Memory B cell (primary cell): ENCODE data around the gene PLXNB1.
"Not testable (repeated sequence)": the region's sequence is repeated elsewhere in the genome, so short reads cannot be mapped to it uniquely, and the experiment has no call there.

Experiments used
- ATAC-seq: fragments of 150-1000 bp; cut with Tn5 transposase; 2 replicates; pipeline ENCODE4 v1.10.0; 2021; ENCODE audit warnings: low read depth, mild to moderate bottlenecking, moderate library complexity
- DNase-seq, 2 donors: peaks; one replicate each; pipeline ENCODE4 v3.0.0; 2022; ENCODE audit warnings: low spot score in 2 of 2
- H3K27ac Mint-ChIP-seq: one replicate; pipeline ENCODE4 v1.8.0; 2022; ENCODE audit warnings: mild to moderate bottlenecking, moderate library complexity, mixed read lengths
- H3K27me3 Mint-ChIP-seq: one replicate; pipeline ENCODE4 v1.8.0; 2022; ENCODE audit warnings: mixed read lengths
- H3K36me3 Mint-ChIP-seq: one replicate; pipeline ENCODE4 v1.8.0; 2022; ENCODE audit warnings: mild to moderate bottlenecking, mixed read lengths
- H3K4me1 Mint-ChIP-seq: one replicate; pipeline ENCODE4 v1.8.0; 2022; ENCODE audit warnings: mixed read lengths
- H3K4me3 Mint-ChIP-seq: one replicate; pipeline ENCODE4 v1.8.0; 2022; ENCODE audit warnings: mild to moderate bottlenecking, moderate library complexity, mixed read lengths
- H3K9me3 Mint-ChIP-seq: one replicate; pipeline ENCODE4 v1.8.0; 2022; ENCODE audit warnings: mixed read lengths

The PLXNB1 gene, protein sequence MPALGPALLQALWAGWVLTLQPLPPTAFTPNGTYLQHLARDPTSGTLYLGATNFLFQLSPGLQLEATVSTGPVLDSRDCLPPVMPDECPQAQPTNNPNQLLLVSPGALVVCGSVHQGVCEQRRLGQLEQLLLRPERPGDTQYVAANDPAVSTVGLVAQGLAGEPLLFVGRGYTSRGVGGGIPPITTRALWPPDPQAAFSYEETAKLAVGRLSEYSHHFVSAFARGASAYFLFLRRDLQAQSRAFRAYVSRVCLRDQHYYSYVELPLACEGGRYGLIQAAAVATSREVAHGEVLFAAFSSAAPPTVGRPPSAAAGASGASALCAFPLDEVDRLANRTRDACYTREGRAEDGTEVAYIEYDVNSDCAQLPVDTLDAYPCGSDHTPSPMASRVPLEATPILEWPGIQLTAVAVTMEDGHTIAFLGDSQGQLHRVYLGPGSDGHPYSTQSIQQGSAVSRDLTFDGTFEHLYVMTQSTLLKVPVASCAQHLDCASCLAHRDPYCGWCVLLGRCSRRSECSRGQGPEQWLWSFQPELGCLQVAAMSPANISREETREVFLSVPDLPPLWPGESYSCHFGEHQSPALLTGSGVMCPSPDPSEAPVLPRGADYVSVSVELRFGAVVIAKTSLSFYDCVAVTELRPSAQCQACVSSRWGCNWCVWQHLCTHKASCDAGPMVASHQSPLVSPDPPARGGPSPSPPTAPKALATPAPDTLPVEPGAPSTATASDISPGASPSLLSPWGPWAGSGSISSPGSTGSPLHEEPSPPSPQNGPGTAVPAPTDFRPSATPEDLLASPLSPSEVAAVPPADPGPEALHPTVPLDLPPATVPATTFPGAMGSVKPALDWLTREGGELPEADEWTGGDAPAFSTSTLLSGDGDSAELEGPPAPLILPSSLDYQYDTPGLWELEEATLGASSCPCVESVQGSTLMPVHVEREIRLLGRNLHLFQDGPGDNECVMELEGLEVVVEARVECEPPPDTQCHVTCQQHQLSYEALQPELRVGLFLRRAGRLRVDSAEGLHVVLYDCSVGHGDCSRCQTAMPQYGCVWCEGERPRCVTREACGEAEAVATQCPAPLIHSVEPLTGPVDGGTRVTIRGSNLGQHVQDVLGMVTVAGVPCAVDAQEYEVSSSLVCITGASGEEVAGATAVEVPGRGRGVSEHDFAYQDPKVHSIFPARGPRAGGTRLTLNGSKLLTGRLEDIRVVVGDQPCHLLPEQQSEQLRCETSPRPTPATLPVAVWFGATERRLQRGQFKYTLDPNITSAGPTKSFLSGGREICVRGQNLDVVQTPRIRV (N-terminal part only)

DNA sequence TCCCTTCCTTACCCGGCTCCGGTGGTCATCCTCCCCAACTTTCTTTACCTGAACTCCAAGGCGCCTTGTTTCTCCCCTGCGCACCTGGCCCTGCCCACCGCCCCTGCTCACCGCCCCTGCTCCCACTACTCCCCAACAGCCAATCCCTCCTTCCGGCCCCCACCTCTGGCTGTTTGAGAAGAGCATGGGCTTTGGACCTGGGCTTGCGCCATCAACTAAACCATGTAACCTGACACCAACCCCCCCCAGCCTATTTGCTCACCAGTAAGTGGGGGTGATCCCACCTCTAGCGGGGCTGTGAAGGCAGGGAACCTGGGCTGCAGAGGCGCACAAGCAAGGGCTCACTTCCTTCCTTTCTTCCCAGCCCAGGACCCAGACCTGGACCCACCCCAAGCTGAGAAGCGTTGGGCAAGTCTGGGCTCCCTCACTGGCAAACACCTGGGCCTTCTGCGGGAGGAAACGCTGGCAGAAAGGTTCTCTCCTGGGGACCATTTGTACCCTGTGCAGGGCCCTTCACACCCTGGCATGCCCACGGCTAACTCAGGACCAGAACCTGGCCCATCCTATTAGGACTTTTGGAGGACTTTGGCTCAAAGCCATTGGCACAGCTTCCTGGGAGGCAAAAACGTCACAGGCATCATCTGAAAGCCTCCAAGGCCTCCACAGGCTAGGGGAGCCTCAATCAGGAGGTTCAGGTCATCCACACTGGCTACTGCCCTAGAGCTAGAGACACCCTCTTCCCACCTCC is at the start of gene PLXNB1:
Gene PLXNB1 (minus strand): TSS at position 127 of the 748 bp plus-strand sequence. CDS start 5,475 bp downstream, outside the sequence.
- Mint-ChIP-seq H3K27ac (peak within 1 kb of the TSS; percentile 67), H3K4me1 (peaks cover 4% of the 10 kb centered on the region)

DNA sequence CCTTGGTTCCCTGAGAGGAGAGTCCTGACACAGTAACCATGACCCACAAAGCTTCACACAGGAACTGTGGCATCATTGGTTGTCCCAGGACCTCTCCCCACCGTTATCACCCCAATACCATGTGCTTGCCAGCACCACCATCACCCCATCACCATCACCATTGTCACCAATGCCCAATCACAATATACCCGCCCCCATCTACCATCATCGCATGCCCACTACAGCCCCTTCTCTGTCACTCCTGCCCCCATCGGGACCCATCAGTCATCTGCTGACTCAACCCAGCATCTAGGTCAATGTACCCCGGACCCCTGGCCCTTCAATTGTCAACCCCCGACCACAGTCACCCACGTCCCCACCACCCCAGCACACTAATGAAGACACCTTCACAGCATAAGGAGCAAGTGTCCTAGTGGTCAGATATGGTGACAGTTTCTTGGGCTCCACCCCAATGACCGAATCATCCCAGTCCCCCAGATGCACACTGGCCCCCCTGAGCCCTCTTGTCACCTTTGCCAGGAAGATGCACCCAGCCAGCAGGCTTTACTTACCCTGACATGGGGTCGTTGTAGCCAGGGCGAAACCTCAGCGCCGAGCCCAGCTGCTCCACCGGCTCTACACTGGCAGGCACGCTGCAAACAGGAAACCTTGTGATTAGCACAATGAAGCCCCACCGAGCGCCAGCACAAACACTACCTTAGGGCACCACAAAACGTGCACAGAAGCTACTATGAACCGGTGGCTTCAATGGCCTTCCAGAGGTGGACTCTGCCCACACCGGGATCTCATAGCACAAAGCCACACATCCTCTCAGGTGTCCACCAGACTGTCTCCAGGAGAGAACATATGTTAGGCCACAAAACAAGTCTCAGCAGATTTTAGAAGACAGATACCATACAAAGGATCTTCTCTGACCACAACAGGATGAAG is 49.0 kb upstream of the PLXNB1 start:
- peak; percentile 94 for ATAC-seq

More for the DNA sequence above, at the start of gene PLXNB1:
- DNase-seq (no peak), ATAC-seq (no peak)
- Mint-ChIP-seq H3K9me3 (no peaks in the 10 kb centered on the region), H3K27me3 (peaks cover 10% of the 10 kb centered on the region), H3K4me3 (peak within 1 kb of the TSS; percentile 90), H3K36me3 (peaks cover 4% of the 10 kb centered on the region)

DNA sequence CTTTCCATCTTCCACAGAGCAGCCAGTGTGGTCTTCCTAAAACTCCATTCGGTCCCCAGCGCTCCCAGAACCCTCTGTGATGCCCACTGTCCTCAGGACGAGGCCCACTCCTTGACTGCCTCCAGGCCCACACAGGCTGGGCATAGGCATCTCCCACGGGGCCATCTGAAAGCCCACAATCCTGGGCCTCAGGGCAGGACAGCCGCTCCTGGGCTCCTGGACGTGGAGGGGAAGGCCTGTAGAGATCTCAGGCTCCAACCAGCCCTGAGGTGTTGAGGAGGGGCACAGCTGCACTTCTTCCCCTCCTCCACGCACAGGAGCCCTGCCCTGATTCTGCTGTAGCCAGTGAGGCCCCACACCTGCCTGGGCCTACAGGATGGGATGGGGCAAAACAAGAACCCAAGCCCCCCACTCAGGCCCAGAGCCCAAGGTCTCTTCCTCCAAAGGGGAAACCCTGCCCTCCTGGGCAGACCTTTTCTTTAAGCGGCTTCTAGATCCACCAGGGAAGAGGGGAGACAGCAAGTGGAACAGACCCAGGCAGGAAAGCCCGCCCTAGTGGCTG is 48.2 kb upstream of the PLXNB1 start:
- Mint-ChIP-seq H3K9me3 (no peaks in the 10 kb centered on the region), H3K4me1 (peaks cover 26% of the 10 kb centered on the region), H3K36me3 (no peaks in the 10 kb centered on the region), H3K27ac (peak overlapping the region; percentile 89), H3K4me3 (peak overlapping the region; percentile 64), H3K27me3 (no peaks in the 10 kb centered on the region)
- no peak for ATAC-seq
- DNase-seq: no peak

More for the DNA sequence above, 49.0 kb upstream of the PLXNB1 start:
- H3K27ac Mint-ChIP-seq: peak overlapping the region; percentile 89
- DNase-seq: no peak
- peaks cover 21% of the 10 kb centered on the region for H3K4me1 Mint-ChIP-seq
- H3K27me3 Mint-ChIP-seq: no peaks in the 10 kb centered on the region
- H3K9me3 Mint-ChIP-seq: no peaks in the 10 kb centered on the region
- peak overlapping the region; percentile 64 for H3K4me3 Mint-ChIP-seq
- no peaks in the 10 kb centered on the region for H3K36me3 Mint-ChIP-seq

DNA sequence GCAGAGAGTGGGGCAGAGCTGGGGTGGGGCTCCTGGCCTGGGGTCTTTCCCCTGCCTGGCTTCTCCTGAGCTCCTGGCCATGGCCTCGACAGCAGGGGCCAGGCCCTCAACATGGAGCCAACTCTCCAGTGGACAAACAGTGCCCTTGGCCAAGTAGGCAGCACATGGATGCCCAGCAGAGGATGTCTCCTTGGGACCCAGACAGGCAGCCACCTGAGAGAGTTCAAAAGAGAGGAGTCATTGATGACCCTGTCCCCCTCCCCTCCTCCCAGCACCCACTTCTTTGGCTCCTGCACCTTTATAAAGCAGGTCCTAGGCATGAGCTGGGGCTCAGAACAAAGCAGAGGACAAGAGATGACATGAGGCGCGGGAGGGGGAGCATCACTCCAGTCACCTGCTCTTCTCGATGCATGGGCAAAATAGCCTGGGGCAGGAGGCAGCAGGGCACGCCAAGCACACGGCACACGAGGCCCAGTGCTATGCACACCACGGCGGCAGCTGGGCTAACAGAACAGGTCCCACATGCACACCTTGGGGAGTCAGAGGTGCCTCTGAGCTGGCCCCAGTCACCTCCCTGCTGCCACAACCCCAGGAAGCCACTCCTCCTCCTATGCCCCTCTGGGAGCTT is 46.7 kb upstream of the PLXNB1 start:
- no peaks in the 10 kb centered on the region for H3K9me3 Mint-ChIP-seq
- no peaks in the 10 kb centered on the region for H3K36me3 Mint-ChIP-seq
- peak overlapping the region; percentile 35 for H3K27ac Mint-ChIP-seq
- no peak overlapping the region for H3K4me3 Mint-ChIP-seq
- DNase-seq (no peak), ATAC-seq (no peak)
- peaks cover 29% of the 10 kb centered on the region for H3K4me1 Mint-ChIP-seq
- H3K27me3 Mint-ChIP-seq: no peaks in the 10 kb centered on the region

DNA sequence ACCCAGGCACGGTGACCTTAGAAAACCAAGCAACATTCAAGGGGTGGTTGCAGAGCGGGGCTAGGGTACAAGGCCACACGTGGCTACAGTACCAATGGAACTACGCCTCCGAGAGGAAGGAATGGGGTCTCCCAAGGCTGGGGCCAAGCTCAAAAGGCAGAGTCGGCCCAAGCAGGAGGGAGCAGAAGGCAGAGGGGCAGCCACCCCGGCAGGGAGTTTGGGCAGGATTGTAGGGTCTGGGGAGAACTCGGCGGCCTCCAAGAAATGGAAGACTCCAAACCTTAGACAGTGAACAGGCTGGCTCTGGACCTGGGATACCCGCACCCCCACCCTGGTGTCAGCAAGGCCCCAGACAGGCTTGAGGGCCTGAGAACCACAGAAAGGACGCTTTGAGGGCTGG is 45.3 kb upstream of the PLXNB1 start:
- no peaks in the 10 kb centered on the region for H3K27me3 Mint-ChIP-seq
- H3K4me1 Mint-ChIP-seq: peaks cover 29% of the 10 kb centered on the region
- peak overlapping the region; percentile 43 for H3K27ac Mint-ChIP-seq
- no peaks in the 10 kb centered on the region for H3K36me3 Mint-ChIP-seq
- ATAC-seq: no peak
- no peak for DNase-seq
- no peak overlapping the region for H3K4me3 Mint-ChIP-seq
- no peaks in the 10 kb centered on the region for H3K9me3 Mint-ChIP-seq

DNA sequence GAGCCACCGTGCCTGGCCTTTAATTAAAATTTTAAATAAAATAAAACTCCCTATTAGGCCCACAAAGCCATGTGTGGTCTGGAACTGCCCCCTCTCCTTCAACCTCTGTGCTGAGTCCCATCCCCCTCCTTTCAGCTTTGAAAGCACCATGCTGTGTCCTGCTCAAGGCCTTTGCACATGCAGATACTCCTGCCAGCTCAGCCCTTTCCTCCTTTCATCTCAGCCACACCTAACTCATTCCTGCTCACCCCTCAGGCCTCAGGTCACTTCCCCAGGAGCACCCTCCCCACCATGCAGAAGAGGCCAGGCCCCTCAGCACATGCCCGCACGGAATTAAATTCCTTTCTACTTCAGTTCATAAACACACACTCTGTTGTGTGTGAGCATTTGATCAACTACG is 44.7 kb upstream of the PLXNB1 start:
- Mint-ChIP-seq H3K4me1 (peaks cover 33% of the 10 kb centered on the region), H3K4me3 (no peak overlapping the region), H3K36me3 (peaks cover 3% of the 10 kb centered on the region), H3K27ac (peak overlapping the region; percentile 43), H3K27me3 (no peaks in the 10 kb centered on the region), H3K9me3 (no peaks in the 10 kb centered on the region)
- ATAC-seq (no peak), DNase-seq (no peak)

DNA sequence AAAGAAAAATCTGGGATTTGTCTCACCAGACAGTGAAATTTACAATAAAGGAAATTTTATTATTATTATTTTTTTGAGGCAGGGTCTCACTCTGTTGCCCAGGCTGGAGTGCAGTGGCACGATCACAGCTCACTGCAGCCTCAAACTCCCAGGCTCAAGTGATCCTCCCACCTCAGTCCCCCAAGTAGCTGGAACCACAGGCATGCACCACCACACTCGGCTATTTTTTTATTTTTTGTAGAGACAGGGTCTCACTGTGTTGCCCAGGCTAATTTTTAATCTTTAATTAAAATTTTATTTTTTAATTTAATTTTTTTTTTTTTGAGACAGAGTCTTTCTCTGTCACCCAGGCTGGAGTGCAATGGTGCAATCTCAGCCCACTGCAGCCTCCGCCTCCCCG is 44.1 kb upstream of the PLXNB1 start:
- not testable (repeated sequence) for H3K27me3 Mint-ChIP-seq, DNase-seq, H3K4me3 Mint-ChIP-seq, ATAC-seq, H3K9me3 Mint-ChIP-seq, H3K27ac Mint-ChIP-seq, H3K36me3 Mint-ChIP-seq
- peaks cover 34% of the 10 kb centered on the region for H3K4me1 Mint-ChIP-seq

DNA sequence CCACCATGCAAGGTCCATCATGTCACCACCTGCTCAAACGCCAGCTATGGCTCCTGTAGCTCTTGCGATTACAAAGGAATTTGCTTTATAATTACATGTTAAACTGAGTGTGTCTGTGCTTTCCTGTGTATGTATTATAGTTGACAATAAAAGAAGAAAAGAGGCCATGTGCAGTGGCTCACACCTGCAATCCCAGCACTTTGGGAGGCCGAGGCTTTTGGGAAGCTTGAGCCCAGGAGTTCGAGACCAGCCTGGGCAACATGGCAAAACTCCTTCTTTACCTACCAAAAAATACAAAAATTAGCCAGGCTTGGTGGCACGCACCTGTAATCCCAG is 43.7 kb upstream of the PLXNB1 start:
- no peak for DNase-seq
- Mint-ChIP-seq H3K9me3 (no peaks in the 10 kb centered on the region), H3K27ac (peak overlapping the region; percentile 95), H3K36me3 (peaks cover 8% of the 10 kb centered on the region), H3K27me3 (no peaks in the 10 kb centered on the region), H3K4me3 (peak overlapping the region; percentile 89), H3K4me1 (peaks cover 32% of the 10 kb centered on the region)
- no peak for ATAC-seq

DNA sequence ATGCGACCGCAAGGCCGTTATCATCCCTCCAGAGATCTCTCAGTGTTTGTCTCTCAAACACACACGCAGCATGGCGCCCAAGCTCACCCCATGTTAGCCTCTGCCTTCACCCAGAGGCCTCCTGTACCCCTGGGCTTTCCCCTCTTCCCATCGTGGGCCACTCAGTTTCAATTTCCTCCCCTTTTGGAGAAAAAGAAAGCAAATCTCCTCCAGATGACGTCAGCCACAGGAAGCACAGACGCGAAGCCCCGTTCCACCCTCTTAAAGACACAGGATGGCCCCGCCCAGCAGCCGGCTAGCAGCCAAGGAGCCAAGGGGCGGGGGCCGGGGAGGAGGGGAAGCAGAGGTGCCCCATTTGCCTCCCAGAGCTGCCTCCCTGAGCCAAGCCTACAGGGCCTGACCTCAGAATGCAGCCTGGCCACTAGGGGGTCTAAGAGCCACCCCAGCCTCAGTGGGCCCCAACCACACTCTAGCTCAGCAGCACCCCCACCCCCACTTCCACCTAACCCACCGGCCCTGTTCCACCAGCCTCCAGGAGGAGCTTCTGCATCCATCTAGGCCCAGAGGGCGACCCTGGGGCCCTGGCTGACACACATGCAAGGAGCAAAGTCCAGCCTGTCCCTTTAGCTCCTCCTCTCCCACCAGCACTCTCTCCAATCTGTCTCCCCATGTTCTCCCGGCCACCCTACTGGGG is 43.2 kb upstream of the PLXNB1 start:
- H3K9me3 Mint-ChIP-seq: no peaks in the 10 kb centered on the region
- DNase-seq (peak; percentile 82 to 94), ATAC-seq (peak; percentile 87)
- peaks cover 8% of the 10 kb centered on the region for H3K36me3 Mint-ChIP-seq
- peak overlapping the region; percentile 89 for H3K4me3 Mint-ChIP-seq
- peaks cover 31% of the 10 kb centered on the region for H3K4me1 Mint-ChIP-seq
- peak overlapping the region; percentile 95 for H3K27ac Mint-ChIP-seq
- H3K27me3 Mint-ChIP-seq: no peaks in the 10 kb centered on the region

DNA sequence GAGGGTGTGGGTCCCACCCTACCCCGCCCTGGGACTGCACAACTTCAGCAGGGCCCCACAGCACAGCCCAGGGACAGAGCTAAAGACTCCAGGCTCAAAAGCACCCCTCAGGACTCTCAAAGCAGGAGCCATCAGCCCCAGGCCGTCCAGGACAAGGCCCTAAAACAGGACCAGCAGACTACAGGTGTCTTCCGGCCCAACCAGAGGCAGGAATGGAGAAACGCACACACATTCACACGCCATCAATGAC is 42.7 kb upstream of the PLXNB1 start:
- peak overlapping the region; percentile 89 for H3K4me3 Mint-ChIP-seq
- ATAC-seq: no peak
- H3K4me1 Mint-ChIP-seq: peaks cover 32% of the 10 kb centered on the region
- no peaks in the 10 kb centered on the region for H3K9me3 Mint-ChIP-seq
- H3K27me3 Mint-ChIP-seq: no peaks in the 10 kb centered on the region
- peaks cover 10% of the 10 kb centered on the region for H3K36me3 Mint-ChIP-seq
- peak overlapping the region; percentile 95 for H3K27ac Mint-ChIP-seq
- DNase-seq: no peak

DNA sequence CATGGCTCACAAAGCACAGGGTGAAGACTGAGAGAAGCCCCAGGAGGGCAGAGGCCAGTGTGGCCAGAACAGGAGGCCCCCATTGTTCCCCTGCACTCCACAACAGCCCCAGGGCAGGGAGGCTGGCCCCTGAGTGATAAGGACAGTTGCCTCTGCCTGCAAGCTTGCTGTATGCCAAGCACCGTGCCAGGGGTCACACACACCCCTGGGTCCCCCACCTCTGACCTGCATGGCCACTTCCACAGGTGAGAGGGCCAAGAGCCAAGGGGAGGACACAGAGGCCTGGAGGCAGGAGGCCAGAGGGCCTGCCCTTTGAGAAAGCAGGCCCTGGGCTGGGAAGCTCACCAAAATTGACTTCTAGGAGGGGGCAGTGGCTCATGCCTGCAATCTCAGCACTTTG is 40.4 kb upstream of the PLXNB1 start:
- ATAC-seq (no peak), DNase-seq (no peak)
- no peaks in the 10 kb centered on the region for H3K27me3 Mint-ChIP-seq
- peaks cover 39% of the 10 kb centered on the region for H3K4me1 Mint-ChIP-seq
- H3K4me3 Mint-ChIP-seq: peak overlapping the region; percentile 53
- peak overlapping the region; percentile 90 for H3K27ac Mint-ChIP-seq
- peaks cover 10% of the 10 kb centered on the region for H3K36me3 Mint-ChIP-seq
- H3K9me3 Mint-ChIP-seq: no peaks in the 10 kb centered on the region
